Memory B cell (primary cell): ENCODE results near the gene LTO1.

ENCODE experiments used
- ATAC-seq: fragments of 150-1000 bp; cut with Tn5 transposase; 2 replicates; pipeline ENCODE4 v1.10.0; 2021; ENCODE audit warnings: low read depth, mild to moderate bottlenecking, moderate library complexity
- DNase-seq, 2 donors: peaks; one replicate each; pipeline ENCODE4 v3.0.0; 2022; ENCODE audit warnings: low spot score in 2 of 2
- H3K27ac Mint-ChIP-seq: one replicate; pipeline ENCODE4 v1.8.0; 2022; ENCODE audit warnings: mild to moderate bottlenecking, moderate library complexity, mixed read lengths
- H3K27me3 Mint-ChIP-seq: one replicate; pipeline ENCODE4 v1.8.0; 2022; ENCODE audit warnings: mixed read lengths
- H3K36me3 Mint-ChIP-seq: one replicate; pipeline ENCODE4 v1.8.0; 2022; ENCODE audit warnings: mild to moderate bottlenecking, mixed read lengths
- H3K4me1 Mint-ChIP-seq: one replicate; pipeline ENCODE4 v1.8.0; 2022; ENCODE audit warnings: mixed read lengths
- H3K4me3 Mint-ChIP-seq: one replicate; pipeline ENCODE4 v1.8.0; 2022; ENCODE audit warnings: mild to moderate bottlenecking, moderate library complexity, mixed read lengths
- H3K9me3 Mint-ChIP-seq: one replicate; pipeline ENCODE4 v1.8.0; 2022; ENCODE audit warnings: mixed read lengths

The LTO1 gene

GRCh38 chr11:69677749-69678148 lies 2.6 kb upstream of the LTO1 start:
- Mint-ChIP-seq H3K4me3 (no peak overlapping the region), H3K9me3 (no peaks in the 10 kb centered on the region), H3K36me3 (peaks cover 2% of the 10 kb centered on the region), H3K27me3 (no peaks in the 10 kb centered on the region), H3K27ac (no peak overlapping the region), H3K4me1 (peaks cover 7% of the 10 kb centered on the region)
- no peak for DNase-seq
- no peak for ATAC-seq

DNA sequence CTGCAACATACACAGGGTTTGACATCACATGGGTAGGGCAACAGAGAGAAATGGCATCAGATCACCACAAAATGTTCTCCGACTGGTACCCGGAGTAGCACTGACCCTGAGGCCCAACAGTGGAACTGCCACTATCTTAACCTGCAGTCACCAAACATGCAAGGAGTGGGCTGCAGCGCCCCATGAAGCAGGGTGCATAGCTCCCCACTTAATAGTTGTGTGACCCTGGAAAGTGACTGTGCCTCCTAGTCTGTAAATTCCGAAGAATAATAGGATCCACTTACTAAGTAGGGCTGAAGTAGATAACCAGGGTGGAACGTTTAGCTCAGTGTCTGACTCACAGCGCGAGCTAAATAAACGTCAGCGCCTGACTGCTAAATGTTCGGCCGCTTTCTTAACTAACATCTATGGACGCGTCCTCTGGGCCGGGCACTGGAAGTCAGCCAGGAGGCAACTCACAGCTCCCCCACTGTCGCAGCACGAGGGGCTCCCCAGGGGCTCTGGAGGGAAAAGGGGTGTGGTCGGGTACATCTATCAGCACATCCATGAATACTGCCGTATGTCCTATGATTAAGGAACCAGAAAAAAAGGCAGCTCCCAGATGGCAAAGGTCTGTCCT lies 777 bp downstream of the LTO1 start:
- Mint-ChIP-seq H3K27ac (peak overlapping the region; percentile 96), H3K4me1 (peaks cover 10% of the 10 kb centered on the region), H3K9me3 (no peaks in the 10 kb centered on the region), H3K36me3 (peaks cover 6% of the 10 kb centered on the region), H3K4me3 (peak overlapping the region; percentile 98), H3K27me3 (no peaks in the 10 kb centered on the region)
- no peak for DNase-seq
- no peak for ATAC-seq

GRCh38 chr11:69671734-69672465 lies 3.3 kb downstream of the LTO1 start:
- DNase-seq (no peak), ATAC-seq (no peak)
- Mint-ChIP-seq H3K27me3 (no peaks in the 10 kb centered on the region), H3K36me3 (peaks cover 15% of the 10 kb centered on the region), H3K4me3 (no peak overlapping the region), H3K27ac (no peak overlapping the region), H3K4me1 (peaks cover 12% of the 10 kb centered on the region), H3K9me3 (no peaks in the 10 kb centered on the region)

- Mint-ChIP-seq H3K27me3 (no peaks in the 10 kb centered on the region), H3K4me1 (peaks cover 9% of the 10 kb centered on the region), H3K27ac (no peak overlapping the region), H3K9me3 (no peaks in the 10 kb centered on the region), H3K36me3 (peaks cover 15% of the 10 kb centered on the region), H3K4me3 (no peak overlapping the region)
- ATAC-seq: peak; percentile 23
- peak; percentile 70 to 75 for DNase-seq
These were observed 4.9 kb downstream of the LTO1 start for GRCh38 chr11:69670158-69670845.

GRCh38 chr11:69669486-69669885 lies 5.7 kb downstream of the LTO1 start:
- Mint-ChIP-seq H3K4me1 (peaks cover 9% of the 10 kb centered on the region), H3K27me3 (no peaks in the 10 kb centered on the region), H3K4me3 (no peak overlapping the region), H3K27ac (no peak overlapping the region), H3K36me3 (peaks cover 17% of the 10 kb centered on the region), H3K9me3 (no peaks in the 10 kb centered on the region)
- ATAC-seq (no peak), DNase-seq (no peak)

DNA sequence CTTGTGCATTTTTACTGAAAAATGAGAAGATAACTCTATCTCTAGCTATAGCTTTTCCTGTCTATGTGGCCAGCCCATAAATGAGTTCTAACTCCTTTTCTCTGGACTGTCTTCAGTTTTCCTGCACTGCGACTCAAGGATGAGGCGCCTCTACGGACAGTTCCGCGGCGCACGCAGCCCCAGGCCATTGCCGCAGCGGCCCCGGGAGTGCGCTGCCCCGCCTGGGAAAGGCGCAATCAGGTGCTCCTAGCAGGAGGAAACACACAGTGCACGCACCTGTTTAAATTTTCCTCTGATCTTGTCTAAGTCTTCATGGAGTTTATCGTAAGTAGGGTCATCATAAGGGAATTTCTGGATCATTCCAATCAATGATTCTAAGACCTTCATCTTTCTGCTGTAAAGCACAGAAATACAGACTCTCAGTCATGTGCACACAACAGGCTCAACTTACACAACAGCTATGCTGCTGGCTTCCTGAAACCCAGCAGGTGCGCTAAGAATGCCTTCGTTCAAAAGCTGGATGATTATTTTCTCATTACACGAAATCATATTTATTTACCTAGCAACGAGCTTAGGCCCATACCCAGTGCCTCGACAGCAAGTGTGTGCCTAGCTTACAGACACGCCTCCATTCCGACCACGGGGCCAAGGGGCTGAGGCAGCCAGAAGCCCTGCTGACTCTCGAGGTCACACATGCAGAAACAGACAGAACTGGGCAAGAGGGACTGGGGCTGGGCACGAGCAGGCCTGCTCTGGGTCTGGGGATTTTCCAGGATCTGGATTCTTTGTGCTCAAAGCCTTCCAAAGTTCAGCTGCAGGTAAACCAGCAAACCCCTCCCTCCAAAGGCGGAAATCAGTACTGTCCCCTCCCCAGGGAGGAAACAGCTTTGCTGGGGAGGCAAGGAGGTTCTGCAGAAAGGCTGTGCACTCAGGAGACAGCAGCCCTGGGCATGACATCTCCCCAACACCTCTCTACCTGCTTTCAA lies 7.2 kb downstream of the LTO1 start:
- H3K27ac Mint-ChIP-seq: no peak overlapping the region
- no peak for DNase-seq
- no peak for ATAC-seq
- H3K36me3 Mint-ChIP-seq: peaks cover 15% of the 10 kb centered on the region
- H3K4me1 Mint-ChIP-seq: peaks cover 4% of the 10 kb centered on the region
- no peaks in the 10 kb centered on the region for H3K27me3 Mint-ChIP-seq
- H3K9me3 Mint-ChIP-seq: no peaks in the 10 kb centered on the region
- H3K4me3 Mint-ChIP-seq: no peak overlapping the region

- Mint-ChIP-seq H3K27me3 (no peaks in the 10 kb centered on the region), H3K27ac (no peak overlapping the region), H3K4me1 (peaks cover 4% of the 10 kb centered on the region), H3K4me3 (no peak overlapping the region), H3K9me3 (no peaks in the 10 kb centered on the region), H3K36me3 (peaks cover 15% of the 10 kb centered on the region)
- DNase-seq: no peak
- no peak for ATAC-seq
These were observed 8.2 kb downstream of the LTO1 start for GRCh38 chr11:69666752-69667536.

DNA sequence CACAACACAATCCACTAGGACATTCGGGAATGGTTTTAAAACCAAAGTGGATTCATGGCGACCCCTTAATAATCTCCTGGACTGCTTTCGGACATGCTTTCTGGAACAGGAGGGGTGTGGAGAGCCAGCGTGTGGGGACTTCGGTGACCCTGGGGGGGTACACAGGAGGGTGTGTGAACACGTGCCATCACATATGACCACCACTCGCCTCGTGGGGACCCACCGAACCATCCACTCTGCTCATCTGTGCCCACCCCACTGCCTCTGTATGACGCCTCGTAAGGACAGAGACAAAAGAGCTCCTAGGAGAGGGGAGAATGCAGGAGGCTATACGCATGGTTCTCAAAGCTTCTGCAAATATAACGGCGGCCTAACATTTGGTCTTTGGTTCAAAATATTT lies 8.9 kb downstream of the LTO1 start:
- ATAC-seq: no peak
- Mint-ChIP-seq H3K27ac (no peak overlapping the region), H3K27me3 (no peaks in the 10 kb centered on the region), H3K36me3 (peaks cover 12% of the 10 kb centered on the region), H3K4me1 (peaks cover 4% of the 10 kb centered on the region), H3K4me3 (no peak overlapping the region), H3K9me3 (no peaks in the 10 kb centered on the region)
- no peak for DNase-seq

GRCh38 chr11:69665669-69666068 lies 9.5 kb downstream of the LTO1 start:
- ATAC-seq (no peak), DNase-seq (no peak)
- no peaks in the 10 kb centered on the region for H3K9me3 Mint-ChIP-seq
- H3K36me3 Mint-ChIP-seq: peaks cover 12% of the 10 kb centered on the region
- no peak overlapping the region for H3K4me3 Mint-ChIP-seq
- no peak overlapping the region for H3K27ac Mint-ChIP-seq
- H3K27me3 Mint-ChIP-seq: no peaks in the 10 kb centered on the region
- peaks cover 4% of the 10 kb centered on the region for H3K4me1 Mint-ChIP-seq

GRCh38 chr11:69664901-69665300 lies 10.3 kb downstream of the LTO1 start:
- no peak overlapping the region for H3K27ac Mint-ChIP-seq
- no peak overlapping the region for H3K4me3 Mint-ChIP-seq
- no peak for DNase-seq
- ATAC-seq: no peak
- H3K27me3 Mint-ChIP-seq: no peaks in the 10 kb centered on the region
- no peaks in the 10 kb centered on the region for H3K9me3 Mint-ChIP-seq
- H3K36me3 Mint-ChIP-seq: peaks cover 13% of the 10 kb centered on the region
- H3K4me1 Mint-ChIP-seq: peaks cover 2% of the 10 kb centered on the region

- H3K9me3 Mint-ChIP-seq: no peaks in the 10 kb centered on the region
- ATAC-seq (no peak), DNase-seq (no peak)
- no peaks in the 10 kb centered on the region for H3K27me3 Mint-ChIP-seq
- H3K27ac Mint-ChIP-seq: no peak overlapping the region
- no peak overlapping the region for H3K4me3 Mint-ChIP-seq
- H3K4me1 Mint-ChIP-seq: peaks cover 2% of the 10 kb centered on the region
- peaks cover 13% of the 10 kb centered on the region for H3K36me3 Mint-ChIP-seq
These were observed 10.9 kb downstream of the LTO1 start for GRCh38 chr11:69664103-69664775.

GRCh38 chr11:69663326-69663725 lies 11.8 kb downstream of the LTO1 start:
- no peak for DNase-seq
- peak overlapping the region; percentile 35 for H3K27ac Mint-ChIP-seq
- H3K27me3 Mint-ChIP-seq: no peaks in the 10 kb centered on the region
- H3K36me3 Mint-ChIP-seq: peaks cover 11% of the 10 kb centered on the region
- H3K4me3 Mint-ChIP-seq: no peak overlapping the region
- H3K9me3 Mint-ChIP-seq: no peaks in the 10 kb centered on the region
- H3K4me1 Mint-ChIP-seq: peaks cover 2% of the 10 kb centered on the region
- ATAC-seq: no peak

- H3K9me3 Mint-ChIP-seq: no peaks in the 10 kb centered on the region
- H3K4me1 Mint-ChIP-seq: no peaks in the 10 kb centered on the region
These were observed 12.3 kb downstream of the LTO1 start for GRCh38 chr11:69662806-69663205.

More at GRCh38 chr11:69662806-69663205, 12.3 kb downstream of the LTO1 start:
- no peaks in the 10 kb centered on the region for H3K27me3 Mint-ChIP-seq
- ATAC-seq: no peak
- H3K4me3 Mint-ChIP-seq: no peak overlapping the region
- H3K27ac Mint-ChIP-seq: peak overlapping the region; percentile 35
- H3K36me3 Mint-ChIP-seq: peaks cover 8% of the 10 kb centered on the region
- DNase-seq: no peak
